ENCODE measurements around the gene OR2AT4.
A peak's percentile ranks its signal among the peaks of the same experiment; 100 is the strongest.
"Not testable (repeated sequence)": the region's sequence is repeated elsewhere in the genome, so short reads cannot be mapped to it uniquely, and the experiment has no call there.

The OR2AT4 gene

DNA sequence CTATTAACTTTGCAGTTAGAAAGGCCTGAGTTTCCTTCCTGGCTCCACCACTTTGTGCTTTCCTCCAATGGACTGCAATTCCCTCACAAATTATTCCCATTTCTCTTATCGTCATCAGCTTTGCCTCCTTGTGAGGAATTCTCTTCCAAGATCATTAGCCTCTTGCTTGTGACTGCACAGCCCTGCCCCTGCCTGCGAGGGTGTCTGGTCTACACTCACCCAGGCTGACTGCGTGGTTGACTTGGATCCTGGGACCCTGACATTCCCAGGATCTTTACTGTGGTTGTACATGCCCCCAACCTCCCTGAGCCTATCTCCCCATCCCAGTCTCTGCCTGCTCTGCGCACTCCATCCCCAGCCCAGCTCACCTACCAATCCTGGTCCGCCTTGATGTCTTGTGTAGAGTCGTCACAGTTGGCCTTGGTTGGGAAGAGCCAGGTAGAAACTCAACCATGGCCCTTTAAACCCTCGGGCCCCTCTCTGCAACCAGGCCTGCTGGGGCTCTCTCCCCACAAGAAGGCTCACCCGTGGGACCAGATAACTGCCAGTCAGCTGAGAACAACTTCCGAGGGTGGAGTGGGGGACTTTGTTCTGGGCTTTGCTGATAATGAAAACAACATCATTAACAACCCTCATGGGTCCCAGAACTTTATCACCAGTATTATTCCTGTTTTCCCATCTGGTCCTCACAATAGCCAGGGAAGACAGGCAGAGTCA lies at the start of gene OR2AT4:
Gene OR2AT4 (minus strand): TSS at position 421 of the 717 bp plus-strand sequence.
- no peak for DNase-seq

- no peak for DNase-seq
Observed at GRCh38 chr11:75145972-75146519, 49.4 kb upstream of the OR2AT4 start.

GRCh38 chr11:75145196-75145971 lies 48.7 kb upstream of the OR2AT4 start:
- DNase-seq, result no peak

GRCh38 chr11:75144716-75145014 lies 48.0 kb upstream of the OR2AT4 start:
- DNase-seq, result no peak

DNA sequence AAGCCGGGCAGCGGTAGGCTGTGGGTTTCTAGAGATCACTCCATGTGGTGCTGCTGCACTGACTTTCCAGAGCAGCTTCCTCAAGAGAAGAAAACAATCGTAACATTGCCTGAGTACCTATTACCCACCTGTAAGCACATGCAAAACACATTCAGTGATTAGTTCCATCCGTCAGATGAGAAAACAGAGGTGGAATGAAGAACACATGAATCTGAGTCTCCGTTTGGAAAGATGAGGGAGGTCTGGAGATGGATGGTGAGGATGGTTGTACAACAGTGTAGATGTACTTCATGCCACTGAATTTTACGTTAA lies 46.7 kb upstream of the OR2AT4 start:
- no peak for DNase-seq

DNA sequence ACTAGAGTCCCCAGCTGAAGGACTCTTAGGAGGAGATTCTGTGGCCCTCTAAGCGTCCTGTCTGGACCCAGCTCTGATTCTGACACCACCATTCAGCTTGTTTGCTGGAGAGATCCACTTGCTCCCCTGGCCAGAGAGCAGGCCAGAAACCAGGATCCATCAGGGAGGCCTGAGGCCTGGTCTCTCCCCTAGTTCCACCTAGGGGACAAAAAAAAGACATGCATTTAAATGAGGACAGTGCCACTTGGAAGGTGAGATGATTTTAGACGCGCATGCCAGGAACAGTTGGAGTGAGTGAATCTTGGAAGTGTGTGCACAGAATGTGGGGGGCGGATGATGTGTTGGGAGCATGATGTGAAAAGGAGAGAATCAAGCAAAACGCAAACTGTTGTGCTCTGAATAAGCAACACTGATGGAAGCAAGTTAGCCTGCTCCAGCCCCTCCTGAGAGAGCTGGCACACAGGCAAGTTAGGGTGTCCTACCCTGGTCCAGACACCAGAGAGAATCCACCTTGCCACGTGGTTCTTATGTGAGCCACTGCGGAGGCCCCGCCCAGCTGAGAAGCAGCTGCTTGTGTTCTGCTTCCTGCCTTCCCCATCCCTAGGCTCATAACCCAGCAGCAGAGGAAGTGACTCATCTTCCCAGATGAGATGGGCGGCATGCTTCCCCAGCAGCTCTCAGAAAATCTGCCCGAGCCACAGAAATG lies 46.2 kb upstream of the OR2AT4 start:
- DNase-seq, result no peak

DNA sequence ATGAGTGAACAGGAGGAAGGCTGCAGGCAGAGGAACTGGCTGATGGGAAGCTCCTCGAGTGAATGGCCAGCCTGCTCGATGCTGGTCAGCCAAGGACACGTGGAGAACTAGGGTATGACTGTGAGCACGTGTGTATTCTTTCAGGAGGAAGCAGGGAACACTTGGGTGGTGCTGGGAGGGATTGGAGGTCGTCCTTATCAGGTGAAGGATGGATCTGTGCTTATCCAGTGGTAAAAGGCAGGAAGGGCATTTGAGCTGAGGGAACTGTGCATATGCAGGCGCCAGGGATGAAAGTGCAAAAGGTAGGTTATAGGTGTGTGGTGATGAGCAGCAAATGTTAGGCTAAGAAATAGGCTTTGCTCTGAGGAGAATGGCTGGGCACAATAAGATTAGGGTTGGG lies 44.5 kb upstream of the OR2AT4 start:
- DNase-seq, result no peak

DNA sequence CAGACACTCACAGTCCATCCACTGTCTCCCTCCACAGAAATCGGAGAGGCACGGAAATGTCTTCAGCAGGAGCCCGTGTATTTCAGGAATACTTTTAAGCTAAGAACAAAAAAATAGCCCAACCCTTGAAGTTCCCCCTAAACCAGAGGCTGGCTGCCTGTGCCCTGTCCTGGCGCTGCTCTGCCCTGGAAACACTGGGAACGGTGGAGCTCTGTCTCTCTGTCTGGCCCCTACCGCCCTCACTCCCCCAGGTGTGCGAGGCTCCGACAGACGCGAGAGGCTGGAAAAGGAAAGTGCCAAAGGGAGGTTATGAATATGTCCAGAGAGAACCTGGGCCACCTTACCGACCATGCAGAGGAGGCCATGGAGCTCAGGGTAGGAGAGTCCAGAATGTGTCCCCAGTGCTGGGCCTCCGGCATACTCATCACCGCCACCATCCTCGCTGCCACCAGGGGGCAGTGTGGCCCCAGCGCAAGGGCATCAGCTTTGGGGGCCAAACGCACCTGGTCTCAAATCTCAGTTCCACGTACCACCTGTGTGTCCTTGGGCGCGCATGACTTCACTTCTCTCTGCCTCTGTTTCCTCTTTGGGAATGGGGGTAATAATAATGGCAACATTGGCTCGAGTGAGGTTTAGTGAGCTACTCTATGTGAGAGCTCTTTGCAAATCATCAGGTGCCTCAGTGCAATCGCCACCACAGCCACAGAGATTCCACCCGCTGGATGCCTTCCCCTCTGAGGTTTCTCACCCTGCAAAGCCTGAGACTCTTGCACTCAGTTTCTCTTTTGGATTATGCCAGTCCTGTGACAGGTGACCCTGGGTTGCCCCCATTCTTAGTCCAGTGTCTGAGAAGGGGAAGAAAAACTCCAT lies 43.8 kb upstream of the OR2AT4 start:
- peak; percentile 79 for DNase-seq

DNA sequence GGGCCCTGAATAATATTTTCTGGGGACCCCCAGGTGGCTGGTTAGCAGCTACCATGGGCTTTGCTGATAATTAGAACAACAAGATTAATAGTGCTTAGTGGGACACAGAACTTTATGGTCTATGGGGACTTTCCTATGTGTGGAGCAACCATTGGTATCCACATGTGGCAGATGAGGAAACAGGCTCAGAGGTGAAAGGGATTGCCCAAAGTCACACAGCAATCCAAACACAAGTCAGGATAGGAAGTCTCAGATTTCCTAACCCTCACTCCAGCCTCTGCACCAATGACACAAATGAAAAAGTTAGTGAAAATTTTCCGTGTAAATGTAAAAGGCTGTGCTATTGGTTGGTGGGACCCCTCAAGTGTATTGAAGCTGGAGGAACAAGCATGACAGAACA lies 39.0 kb upstream of the OR2AT4 start:
- no peak for DNase-seq

DNA sequence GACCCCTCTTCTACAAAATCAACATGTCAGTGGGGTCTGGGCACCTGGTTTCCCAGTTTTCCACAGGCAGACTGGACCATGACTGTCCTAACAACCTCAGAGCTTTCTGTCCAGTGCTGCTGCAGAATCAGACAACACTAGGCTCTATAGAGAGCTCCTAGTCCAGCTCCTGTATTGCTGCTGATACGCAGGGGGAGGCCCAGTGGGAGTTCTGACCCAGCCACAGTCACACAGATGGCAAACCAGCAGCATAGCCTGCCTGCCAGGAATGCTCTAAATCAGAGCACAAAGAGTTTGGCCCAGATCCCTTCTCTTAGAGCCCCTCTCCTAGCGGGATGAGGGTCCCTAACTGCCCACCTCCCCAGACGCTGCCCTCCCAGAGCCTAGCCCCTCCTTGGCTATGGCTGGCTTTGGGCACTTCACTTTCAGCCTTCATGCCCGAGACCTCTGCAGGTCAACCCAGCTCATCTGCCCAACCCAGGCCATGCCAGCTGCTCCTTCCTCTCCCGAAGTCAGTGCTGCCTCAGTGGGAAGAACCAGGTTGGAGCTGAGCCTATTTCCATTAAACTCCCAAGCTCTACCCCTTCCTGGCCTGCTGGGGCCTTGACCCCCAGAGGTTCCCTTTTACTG lies 38.5 kb upstream of the OR2AT4 start:
- DNase-seq, result no peak

DNA sequence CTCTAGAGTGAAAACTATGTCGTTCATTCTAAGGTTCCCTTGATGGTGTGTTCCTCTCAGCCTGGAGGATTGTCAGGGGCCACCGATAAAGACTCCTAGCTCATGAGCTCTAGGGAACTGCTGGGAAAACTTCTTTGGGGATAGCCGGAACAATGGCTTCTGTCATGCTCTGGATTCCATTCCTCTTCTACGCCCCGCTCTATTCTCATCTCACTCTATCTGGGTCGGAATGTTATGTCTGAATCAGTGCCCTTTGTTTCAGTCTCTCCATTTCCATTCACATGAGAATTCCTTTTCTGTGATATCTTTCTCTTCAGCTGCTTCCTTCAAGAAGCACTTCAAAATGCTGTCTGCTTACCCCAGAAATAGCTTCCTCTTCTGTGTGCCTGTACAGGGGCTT lies 37.3 kb upstream of the OR2AT4 start:
- DNase-seq, result no peak

GRCh38 chr11:75132080-75132479 lies 35.4 kb upstream of the OR2AT4 start:
- no peak for DNase-seq

DNA sequence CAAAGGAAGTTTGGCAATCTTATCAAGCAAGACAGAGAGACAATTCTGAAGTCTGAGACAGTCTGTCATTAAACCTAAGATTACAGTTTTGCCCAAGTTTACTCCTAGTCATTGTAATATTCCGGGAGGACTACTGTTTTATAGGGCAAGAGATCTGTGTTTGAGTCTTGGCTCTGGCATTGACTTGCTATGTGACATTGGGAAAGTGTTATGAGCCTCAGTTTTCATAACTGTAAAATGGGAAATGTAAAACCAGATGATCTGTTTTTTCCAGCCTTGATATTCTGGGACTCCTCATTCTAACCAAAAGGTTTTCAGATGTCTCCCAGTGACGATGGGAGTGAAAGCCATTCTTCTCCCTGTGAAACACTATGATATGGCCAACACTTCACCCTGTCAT lies 29.9 kb upstream of the OR2AT4 start:
- DNase-seq, result no peak

GRCh38 chr11:75118577-75118976 lies 21.9 kb upstream of the OR2AT4 start:
- DNase-seq, result no peak

DNA sequence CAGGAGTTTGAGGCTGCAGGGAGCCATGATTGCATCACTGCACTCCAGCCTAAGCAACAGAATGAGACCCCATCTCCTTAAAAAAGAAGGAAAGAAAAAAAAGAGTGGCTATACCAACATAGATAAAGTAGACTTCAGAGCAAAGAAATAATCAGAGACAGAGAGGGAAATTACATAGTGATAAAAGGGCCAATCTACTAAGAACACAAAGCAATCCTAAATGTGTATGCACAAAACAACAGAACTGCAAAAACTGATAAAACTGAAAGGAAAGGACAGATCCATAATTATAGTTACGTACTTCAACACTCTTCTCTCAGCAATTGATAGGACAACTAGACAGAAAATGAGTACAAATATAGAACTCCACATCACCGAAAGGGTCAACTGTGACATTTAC lies 17.8 kb upstream of the OR2AT4 start:
- DNase-seq, result no peak

DNA sequence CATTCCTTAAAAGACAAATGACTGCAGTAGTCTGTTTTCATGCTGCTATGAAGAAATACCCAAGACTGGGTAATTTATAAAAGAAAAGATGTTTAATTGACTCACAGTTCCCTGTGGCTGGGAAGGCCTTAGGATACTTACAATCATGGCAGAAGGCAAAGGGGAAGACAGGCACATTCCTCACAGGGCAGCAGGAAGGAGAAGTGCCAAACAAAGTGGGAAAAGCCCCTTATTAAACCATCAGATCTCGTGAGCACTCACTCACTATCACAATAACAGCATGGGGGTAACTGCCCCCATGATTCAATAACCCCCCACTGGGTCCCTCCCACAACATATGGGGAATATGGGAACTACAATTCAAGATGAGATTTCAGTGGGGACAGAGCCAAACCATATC lies 16.4 kb upstream of the OR2AT4 start:
- DNase-seq, result no peak

DNA sequence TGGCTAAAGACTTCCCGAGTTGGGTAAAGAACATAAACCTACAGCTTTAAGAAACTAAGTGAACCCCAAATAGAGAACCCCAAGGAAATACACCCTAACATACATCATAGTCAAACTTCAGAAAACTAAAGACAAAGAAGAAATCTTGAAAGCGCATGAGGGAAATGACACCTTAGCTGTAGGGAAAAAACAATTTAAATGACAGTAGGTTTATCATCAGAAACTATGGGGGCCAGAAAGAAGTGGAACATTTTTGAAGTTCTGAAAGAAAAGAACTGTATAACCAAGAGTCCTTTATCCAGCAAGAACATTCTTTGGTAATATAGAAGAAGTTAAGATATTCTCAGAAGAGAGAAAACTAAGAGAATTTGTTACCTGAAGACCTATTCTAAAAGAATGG lies 15.5 kb upstream of the OR2AT4 start:
- DNase-seq, result no peak

- no peak for DNase-seq
Observed at GRCh38 chr11:75107187-75107586, 10.5 kb upstream of the OR2AT4 start.

DNA sequence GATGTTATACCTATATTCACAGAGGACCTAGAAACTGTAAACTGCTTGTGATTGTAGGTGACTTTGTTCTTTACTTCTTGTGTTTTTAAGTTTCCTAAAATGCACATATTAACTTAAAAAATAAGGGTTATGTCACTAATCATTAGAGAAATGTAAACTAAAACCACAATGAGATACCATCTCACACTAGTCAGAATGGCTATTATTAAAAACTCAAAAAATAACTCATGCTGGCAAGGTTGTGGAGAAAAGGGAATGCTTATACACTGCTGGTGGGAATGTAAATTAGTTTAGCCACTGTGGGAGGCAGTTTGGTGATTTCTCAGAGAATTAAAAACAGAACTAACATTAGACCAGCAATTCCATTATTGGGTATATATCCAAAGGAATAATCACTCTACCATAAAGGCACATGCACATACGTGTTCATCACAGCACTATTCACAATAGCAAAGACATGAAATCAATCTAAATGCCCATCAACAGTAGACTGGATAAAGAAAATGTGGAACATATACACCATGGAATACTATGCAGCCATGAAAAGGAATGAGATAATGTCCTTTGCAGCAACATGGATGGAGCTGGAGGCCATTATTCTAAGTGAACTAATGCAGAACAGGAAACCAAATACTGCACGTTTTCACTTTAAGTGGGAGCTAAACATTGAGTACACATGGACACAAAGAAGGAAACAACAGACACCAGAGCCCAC lies 9.4 kb upstream of the OR2AT4 start:
- not testable (repeated sequence) for DNase-seq

DNA sequence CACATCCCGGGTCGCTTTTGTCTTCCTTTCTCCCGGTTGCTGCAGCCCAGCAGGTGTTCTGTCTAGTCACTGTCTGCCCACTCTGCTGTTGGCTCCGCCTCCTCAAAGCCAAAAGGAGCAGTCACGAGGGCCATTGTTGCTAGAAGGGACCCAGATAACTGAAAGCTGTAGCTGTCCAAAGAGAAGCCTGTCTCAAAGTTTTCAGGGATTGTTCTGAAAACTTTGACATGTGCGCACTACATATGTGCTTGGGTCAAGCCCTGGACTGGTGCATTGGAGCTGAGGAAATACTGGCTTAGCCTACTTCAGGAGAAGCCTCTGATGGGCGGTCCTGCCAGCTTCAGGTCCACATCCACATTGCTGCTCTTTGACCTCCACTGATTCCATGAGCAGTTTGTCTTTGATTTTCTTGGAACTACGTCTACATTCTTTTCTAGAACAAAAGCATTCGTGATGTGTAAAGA lies 8.8 kb upstream of the OR2AT4 start:
- peak; percentile 58 for DNase-seq

- DNase-seq, result no peak
Observed at GRCh38 chr11:75103380-75104026, 6.8 kb upstream of the OR2AT4 start.
